ENCODE measurements around the gene NBEA. TPM values are rescaled to one million over a fixed set of nuclear protein-coding genes. Genes with fewer than 3 reads are reported as not detected.

Gene NBEA
- total RNA-seq, 6 experiments from 2014 or later, result 5.6 to 9.6 (median 6.9) TPM

DNA sequence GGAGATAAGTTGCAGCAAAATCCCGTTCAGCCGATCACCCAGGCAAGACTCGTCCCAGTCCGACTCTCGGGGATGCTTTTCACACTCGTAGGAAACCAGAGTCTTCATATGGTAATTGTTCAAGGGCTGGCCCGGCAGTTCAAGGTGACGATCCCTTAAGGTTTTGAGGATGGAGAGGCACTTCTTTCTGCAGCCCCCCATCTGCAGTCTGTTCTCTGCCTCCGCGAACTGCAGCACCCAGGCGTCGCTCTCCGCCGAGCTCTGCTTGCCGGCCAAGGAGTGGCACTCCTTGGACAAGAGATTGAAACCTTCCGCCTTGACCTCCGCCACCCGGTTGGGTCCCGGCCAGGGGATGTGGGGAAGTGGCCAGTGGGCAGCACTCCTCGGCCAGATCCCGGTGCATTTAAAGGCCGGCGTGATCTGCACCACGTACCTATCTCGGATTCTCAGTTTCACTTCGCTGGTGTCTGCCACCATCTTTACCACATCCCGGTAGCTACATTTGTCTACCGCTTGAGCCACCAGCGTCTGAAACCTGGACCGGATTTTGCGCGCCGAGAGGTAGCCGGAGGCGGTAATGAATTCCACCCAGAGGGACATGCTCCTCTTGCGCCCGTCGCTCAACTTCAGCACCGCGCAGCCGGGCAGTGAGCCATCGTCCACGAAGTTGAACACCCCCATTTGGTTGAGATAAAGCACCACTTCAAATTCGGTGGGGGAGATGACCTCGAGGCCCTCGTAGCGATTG, 533.3 kb downstream of the NBEA start:
- Mint-ChIP-seq H3K9me3 (peaks cover 8% of the 10 kb centered on the region), H3K36me3 (ENCODE audit: low read depth) (peaks cover 68% of the 10 kb centered on the region), H3K4me1 (ENCODE audit: low read depth) (peaks cover 34% of the 10 kb centered on the region), H3K27ac (peak overlapping the region; percentile 95), H3K27me3 (ENCODE audit: insufficient read depth) (peaks cover 15% of the 10 kb centered on the region), H3K4me3 (peak overlapping the region; percentile 92)
- TF ChIP-seq, protein P1, sequence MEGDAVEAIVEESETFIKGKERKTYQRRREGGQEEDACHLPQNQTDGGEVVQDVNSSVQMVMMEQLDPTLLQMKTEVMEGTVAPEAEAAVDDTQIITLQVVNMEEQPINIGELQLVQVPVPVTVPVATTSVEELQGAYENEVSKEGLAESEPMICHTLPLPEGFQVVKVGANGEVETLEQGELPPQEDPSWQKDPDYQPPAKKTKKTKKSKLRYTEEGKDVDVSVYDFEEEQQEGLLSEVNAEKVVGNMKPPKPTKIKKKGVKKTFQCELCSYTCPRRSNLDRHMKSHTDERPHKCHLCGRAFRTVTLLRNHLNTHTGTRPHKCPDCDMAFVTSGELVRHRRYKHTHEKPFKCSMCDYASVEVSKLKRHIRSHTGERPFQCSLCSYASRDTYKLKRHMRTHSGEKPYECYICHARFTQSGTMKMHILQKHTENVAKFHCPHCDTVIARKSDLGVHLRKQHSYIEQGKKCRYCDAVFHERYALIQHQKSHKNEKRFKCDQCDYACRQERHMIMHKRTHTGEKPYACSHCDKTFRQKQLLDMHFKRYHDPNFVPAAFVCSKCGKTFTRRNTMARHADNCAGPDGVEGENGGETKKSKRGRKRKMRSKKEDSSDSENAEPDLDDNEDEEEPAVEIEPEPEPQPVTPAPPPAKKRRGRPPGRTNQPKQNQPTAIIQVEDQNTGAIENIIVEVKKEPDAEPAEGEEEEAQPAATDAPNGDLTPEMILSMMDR (IDR thresholded peaks at IDR 0.05), result no peak
- peak; percentile 59 for DNase-seq

DNA sequence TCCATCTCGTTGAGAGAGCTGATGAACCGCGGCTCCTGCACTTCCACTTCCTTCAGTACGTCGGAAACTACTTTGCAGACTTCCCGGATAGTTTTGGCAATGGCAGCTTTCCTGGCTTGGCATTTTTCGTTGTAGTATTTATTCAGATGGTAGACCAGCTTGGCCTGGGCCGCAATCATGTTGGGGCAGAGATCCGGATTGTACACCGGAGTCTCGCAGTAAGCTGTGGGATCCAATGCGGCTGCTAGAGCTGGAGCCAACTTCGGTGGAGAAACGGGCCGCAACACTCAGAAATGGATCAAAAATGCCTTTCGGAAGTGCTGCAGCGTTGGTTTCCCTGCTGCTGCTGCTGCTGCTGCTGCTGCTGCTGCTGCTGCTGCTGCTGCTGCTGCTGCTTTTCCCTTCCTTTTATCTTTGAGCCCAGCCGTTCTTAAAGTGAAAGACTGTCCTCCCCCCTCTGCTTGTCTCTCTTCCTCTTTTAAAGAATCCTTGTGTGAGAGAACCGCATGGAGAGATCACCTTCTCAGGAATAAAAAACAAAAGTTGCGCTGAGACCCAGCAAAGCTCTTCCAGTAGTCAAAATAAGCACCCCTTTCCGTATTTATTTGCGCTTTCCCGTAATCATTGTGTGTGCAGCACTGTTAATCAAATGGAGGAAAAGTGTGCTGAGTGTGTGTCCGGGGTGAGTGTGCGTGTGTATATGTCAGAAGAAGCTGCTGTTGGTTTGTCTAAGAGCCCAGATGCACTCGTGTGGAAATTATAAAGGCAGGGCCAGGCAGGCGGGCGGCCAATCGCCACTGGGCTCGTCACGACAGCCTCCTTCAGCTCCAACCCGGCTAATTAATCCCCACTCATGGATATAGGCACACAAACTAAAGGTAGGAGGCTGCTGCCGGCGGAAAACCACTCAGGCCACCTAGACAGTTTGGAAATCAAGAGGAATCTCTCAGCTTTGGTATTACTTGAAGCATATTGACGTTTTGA, 534.2 kb downstream of the NBEA start, which contains the start of gene MAB21L1:
TSS of gene MAB21L1 (minus strand) at position 730 of the 984 bp plus-strand sequence. CDS start at position 179, 551 bp downstream.
- H3K9me3 Mint-ChIP-seq, result peaks cover 8% of the 10 kb centered on the region
- H3K27me3 Mint-ChIP-seq (ENCODE audit: insufficient read depth), result peaks cover 15% of the 10 kb centered on the region
- peak; percentile 91 for DNase-seq
- peaks cover 68% of the 10 kb centered on the region for H3K36me3 Mint-ChIP-seq (ENCODE audit: low read depth)
- peaks cover 41% of the 10 kb centered on the region for H3K4me1 Mint-ChIP-seq (ENCODE audit: low read depth)
- peak within 1 kb of the TSS; percentile 95 for H3K27ac Mint-ChIP-seq
- TF ChIP-seq, protein P1 (IDR thresholded peaks at IDR 0.05), result no peak
- peak within 1 kb of the TSS; percentile 92 for H3K4me3 Mint-ChIP-seq

DNA sequence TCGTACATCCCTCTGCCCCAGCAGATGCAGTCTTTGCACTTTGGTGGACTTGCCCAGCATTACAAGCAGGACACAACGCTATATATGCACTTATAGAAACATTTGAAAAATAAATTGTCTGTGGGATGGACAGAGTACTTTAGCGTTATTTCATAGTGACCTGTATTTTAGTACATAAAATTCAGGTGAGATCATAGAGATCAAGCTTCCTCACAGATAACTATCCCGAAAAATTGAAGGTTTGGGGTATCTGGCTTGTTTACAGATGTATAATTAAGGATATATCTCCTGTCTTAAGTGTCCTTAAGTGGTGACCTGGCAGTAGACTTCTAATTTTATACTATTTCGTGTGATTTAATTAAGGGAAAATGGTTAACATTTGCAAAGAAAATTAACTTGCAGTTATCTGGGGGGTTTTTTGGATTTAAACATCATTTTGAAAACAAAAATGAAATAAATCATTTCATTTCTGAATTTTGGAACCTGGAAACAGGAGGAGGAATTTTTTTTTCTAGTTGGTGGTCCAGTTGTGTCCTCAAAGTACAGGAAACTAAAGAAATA, 535.4 kb downstream of the NBEA start:
- H3K36me3 Mint-ChIP-seq (ENCODE audit: low read depth), result peaks cover 56% of the 10 kb centered on the region
- DNase-seq, result no peak
- peaks cover 8% of the 10 kb centered on the region for H3K9me3 Mint-ChIP-seq
- H3K4me1 Mint-ChIP-seq (ENCODE audit: low read depth), result peaks cover 47% of the 10 kb centered on the region
- H3K27me3 Mint-ChIP-seq (ENCODE audit: insufficient read depth), result peaks cover 15% of the 10 kb centered on the region
- peak overlapping the region; percentile 95 for H3K27ac Mint-ChIP-seq
- TF ChIP-seq, protein P1 (IDR thresholded peaks at IDR 0.05), result no peak
- peak overlapping the region; percentile 92 for H3K4me3 Mint-ChIP-seq

DNA sequence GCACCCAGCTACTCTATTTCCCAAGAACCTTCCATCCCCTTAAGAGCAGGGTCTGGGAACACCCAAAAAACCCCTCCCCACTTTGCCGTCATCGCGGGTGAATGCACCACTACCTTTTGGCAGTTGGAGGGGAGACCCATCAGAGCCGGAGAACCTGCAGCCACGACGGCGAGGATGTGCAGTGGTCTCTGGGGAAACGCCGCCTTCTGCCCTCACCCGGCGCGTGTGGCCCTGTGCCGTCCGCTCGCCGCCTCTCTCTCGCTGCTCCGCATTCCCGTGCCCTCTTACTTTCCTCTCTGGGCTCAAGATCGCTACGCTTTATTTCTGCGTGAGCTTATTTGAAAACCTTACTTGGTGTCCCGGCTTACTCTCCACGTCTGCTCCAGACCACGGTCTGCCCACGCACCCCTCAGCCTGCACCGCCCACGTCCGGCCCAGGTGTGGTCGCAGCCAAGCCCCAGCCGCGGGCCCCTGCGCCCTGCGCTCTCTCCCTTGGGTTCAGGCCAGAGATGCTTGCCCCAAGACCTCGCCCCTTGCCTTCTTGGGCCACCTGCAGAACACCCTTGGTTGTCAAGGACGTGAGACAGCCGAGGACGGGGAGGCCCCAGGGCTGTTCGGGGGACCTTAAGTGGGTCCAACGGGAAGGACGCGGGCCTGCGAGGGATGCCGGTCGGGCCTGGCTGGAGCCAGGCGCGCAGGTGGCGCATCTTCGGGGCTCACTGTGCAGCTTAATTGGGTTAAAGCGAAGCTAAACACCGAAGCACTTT, 536.4 kb downstream of the NBEA start:
- TF ChIP-seq, protein P1 (IDR thresholded peaks at IDR 0.05), result no peak
- H3K27me3 Mint-ChIP-seq (ENCODE audit: insufficient read depth), result peaks cover 15% of the 10 kb centered on the region

More for the DNA sequence above, 536.4 kb downstream of the NBEA start:
- Mint-ChIP-seq H3K4me3 (peak overlapping the region; percentile 92), H3K4me1 (ENCODE audit: low read depth) (peaks cover 50% of the 10 kb centered on the region), H3K36me3 (ENCODE audit: low read depth) (peaks cover 46% of the 10 kb centered on the region), H3K9me3 (peaks cover 8% of the 10 kb centered on the region), H3K27ac (peak overlapping the region; percentile 95)
- no peak for DNase-seq

All from HFFc6 (cell line).